Activated T-cell treated with anti-CD3 and anti-CD28 coated beads for 4 hours (primary cell): ENCODE data around the gene KIF17.
"Not testable (repeated sequence)": the region's sequence is repeated elsewhere in the genome, so short reads cannot be mapped to it uniquely, and the experiment has no call there.

Experiments
- DNase-seq: peaks from one replicate; pipeline ENCODE4 v3.0.0-alpha.2; 2020

KIF17 gene

DNA sequence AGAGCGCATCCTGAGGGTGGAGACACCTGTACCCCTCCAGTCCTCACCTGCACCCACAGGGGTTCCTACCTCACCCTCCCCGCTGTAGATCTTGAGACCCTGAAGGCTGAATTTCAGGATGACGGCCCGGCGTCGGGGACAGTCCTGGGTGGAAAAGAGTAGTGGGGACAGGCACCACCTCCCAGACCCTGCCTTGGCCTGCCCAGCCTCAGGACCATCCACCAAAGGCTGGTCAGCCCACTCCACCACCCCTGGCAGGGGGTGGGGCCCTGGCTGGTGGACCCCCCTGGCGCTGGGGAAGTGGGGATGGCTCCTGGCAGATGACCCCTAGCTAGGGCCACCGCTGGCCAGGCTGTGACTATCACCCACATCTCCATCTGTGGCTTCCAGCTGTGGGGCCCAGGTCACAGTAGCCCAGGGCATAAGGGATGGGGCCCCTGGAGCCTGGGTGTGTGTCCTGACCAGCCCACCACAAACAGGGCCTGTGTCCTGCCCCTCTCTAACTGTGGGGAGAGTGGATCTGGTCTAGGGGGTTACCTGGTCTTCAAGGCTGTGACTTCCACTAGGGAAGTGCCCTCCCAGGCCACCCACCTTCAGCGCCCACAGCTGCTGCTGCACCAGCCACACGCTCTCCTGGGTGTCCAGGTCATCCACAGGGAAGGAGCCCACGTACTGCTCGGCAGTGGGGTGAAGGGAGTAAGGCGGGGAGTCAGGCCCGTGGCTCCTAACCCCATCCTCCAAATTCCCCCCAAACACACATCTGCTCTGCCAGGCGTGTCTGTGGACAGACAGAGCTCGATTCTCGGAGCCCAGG, 9.3 kb upstream of the KIF17 start:
- DNase-seq, result no peak

- no peak for DNase-seq
Observed at GRCh38 chr1:20726118-20726911, 8.5 kb upstream of the KIF17 start.

DNA sequence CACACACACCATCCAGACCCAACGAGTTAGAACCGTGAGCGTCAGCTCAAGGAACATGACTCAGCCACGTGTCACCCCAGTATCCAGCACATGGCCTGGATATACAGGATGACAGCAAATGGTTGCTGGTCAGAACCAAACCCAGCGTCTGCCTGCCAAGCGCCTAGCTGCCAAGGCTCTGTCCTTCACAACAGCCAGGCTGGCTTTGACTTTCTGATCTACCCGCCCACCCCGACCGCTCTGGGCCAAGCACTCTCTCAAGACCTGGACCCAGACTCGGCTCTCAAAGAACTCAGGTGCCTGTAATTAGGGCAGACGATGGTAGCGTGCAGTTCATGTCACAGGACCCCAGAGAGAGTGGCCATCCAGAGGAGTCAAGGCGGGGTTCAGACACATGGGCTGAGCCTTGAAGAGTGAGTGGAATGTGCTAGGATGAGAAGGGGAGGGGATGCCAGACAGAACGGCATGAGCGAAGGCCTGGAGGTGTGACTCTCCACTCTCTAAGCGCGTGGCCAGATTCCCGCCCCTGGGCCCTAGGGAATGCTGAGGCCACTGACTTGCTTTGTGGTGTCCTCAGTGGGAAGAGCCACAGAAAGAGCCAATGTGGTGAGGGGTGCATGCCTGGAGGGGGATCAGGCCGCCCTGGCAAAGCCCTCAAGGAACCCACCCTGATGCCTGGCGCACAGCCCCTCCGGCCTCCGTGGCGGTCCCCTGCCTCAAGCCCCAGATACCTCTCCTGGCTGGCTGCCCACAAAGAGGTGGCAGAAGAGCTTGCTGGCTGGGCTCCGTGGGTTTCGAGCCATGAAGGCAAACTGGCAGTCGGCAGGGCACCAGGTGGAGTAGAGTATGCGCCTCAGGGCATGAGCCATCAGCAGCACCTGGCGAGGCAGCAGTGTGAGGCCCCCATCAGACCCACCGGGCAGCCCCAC, 7.6 kb upstream of the KIF17 start:
- no peak for DNase-seq

DNA sequence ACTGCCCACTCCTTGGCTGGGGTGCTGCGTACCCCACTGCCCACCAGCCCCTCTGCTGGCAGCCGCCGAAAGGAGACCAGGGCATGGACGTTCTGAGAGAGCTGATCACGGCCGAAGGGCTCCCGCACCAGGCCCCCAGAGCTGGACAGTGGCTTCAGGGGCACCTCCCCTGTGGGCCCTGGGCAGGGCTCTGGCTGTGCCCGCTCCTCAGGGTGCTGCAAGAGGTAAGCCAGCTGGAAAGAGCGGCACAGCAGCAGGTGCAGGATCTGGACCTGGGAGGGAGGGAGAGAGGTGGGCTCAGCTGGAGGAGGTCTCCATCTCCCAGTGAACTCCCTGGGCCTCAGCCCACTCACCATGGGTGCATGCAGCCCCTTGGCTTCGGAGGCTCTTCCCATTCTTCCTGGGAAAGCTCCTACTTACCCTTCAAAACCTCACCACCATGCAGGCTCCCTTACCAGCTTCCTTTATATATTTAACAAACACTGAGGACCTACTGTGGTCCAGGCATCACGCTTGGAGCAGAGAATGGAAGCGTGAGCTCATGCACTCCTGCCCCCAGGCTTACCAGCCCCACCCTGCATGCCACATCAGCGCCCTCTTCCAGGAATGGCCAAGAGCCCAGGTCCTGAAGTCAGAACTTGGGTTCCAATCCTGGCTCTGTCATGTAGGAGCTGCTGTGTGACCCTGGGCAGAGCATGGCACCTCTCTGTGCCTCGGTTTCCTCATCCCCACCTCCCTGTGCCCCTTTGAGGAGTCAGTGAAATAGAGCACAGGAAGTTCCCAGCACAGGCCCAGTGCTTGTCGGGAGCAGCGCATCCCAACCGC, 6.8 kb upstream of the KIF17 start:
- no peak for DNase-seq

- DNase-seq, result no peak
Observed at GRCh38 chr1:20723537-20724363, 5.9 kb upstream of the KIF17 start.

DNA sequence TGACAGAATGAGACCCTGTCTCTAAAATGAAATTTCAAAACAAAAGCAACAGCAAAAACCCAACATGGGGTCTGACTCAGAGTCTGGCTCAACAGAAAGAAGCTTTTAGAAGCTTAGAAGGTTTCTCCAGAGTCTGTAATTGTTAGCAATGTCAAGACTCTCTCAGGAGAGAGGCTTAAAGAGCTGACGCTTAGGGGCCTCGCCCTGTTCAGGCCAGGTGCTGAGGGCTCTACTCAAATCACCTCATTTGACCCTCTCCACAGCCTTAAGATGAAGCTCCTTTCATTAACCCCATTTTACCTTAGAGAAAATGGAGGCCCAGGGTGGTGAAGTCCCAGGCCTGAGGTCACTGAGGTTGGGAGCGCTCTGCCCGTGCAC, 5.3 kb upstream of the KIF17 start:
- no peak for DNase-seq

- no peak for DNase-seq
Observed at GRCh38 chr1:20721117-20722061, 3.6 kb upstream of the KIF17 start.

DNA sequence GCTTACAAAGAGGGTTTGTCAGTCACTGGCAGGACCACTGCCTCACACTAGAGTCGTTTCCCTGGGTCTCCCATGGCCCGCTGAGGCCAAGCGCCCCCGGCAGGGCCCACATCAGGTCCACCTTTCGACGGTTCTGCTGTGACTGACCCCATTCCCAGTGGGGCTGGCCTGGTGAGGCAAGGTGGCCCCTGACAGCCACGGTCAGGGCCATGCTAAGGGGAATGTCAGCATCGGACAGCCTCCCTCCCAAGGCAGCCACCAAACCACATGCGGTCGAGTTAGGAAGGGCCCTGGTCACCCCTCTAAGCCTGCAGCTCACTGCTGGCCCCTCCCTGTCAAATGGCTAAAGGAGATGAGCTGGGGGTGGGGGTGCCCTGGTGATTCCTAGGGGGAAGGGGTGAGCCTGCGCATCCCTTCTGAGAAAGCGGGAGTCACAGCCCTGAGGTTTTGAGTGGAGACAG, 2.9 kb upstream of the KIF17 start:
- no peak for DNase-seq

DNA sequence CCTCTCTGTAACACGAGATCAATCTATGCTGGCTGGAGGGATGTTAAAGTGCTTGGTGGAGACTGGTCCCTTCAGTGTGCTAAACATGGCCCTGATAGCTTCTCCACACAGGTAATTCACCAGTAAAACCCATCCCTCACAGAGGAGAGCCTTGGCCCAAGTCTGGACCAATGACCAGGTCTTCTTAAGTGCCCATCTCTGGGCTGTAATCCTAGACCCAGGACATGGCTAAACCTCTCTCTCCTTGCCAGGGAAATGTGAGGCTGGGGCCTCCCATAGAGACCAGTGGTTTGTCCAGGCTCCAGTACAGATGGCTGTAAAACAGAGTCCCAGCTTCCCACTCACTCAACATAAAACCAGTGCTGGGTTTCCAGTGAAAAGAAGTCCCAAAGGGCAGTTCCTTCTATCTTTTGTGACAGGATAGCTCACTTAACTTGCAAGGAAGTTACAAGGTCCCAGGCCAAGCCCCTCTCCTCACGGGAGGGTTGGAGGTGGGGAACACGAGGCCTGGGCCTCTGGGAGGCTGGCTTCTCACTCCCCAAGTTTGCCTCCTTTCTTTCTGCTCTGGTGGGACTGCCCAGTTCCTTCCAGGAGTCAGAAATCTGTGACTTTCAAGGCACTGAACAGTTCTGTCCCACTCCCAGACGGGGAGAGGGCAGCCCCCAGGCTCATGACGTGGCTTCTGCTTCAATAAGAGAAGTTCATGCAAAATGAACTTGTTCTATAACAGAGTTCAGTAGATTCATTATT, 2.2 kb upstream of the KIF17 start:
- DNase-seq, result no peak

DNA sequence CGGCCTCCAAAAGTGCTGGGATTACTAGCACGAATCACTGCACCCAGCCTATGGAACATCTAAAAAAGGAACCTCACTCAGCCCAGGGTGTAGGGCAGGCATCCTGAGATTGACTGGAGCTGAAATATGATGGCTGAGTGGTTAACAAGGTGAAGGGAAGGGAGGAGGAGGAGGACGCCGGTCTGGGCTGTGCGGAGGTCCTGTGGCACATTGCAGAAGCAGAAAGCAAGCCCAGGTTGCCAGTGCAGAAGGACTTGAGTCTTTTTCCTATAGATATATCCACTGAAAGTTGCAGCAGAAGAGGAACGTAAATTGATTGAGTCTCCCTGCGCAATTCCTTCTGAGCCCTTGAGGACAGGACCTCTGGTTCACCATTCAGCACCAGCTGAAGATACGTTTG, 1.5 kb upstream of the KIF17 start:
- DNase-seq, result no peak

DNA sequence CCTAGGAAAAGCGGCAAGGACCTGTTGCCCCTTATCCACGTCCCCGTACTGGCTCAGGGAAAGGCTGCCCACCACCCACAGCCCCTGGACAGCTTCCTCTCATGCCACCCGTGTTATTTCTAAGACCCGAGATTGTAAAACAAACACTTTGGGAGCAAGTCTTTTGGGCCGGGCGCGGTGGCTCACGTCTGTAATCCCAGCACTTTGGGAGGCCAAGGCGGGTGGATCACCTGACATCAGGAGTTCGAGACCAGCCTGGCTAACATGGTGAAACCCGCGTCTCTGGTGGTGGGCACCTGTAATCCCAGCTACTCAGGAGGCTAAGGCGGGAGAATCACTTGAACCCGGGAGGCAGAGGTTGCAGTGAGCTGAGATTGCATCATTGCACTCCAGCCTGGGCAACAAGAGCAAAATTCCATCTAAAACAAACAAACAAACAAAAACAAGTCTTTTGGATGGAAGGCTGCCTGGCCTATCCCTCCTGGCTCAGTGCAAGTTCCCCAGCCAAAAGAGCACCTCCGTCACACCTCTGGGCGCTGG, 606 bp upstream of the KIF17 start:
- DNase-seq, result not testable (repeated sequence)

DNA sequence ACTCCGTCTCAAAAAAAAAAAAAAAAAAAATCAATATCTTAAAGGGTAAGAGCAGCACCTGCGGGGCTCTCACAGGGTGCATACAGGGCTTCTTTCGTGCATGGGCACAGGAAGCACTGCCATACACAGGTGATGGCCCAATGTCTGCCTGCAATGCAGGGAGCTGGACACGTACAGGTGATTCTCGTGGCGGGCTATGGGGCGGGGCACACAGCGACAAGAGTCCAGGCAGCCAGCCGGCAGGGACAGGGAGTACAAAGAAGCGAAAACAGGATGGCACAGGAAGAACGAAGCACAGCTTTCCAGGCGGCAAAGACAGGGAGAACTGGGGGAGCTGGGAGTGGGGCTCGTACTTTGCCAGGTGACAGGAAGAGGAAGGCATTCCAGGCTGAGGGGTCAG, 1.6 kb downstream of the KIF17 start:
- no peak for DNase-seq

- DNase-seq, result no peak
Observed at GRCh38 chr1:20715406-20715805, 2.4 kb downstream of the KIF17 start.

DNA sequence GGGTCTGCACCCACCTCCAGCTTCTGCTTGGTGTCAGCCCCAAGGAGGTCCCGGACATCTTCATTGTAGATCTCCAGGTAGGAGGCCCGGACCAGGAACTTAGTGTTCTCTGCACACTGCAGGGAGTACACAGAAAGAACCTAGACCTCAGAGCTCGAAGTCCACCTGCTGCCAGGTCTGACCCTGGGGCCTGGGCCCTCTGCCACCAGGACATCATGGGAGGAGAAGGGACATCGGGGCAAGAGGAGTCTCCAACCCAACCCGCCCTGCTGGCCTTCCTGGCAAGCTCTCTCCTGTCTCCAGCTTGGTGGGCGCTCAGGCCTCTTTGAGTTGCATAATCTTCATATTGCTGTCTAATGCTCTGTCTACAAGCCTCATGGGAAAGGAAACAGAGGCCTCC, 4.4 kb downstream of the KIF17 start:
- DNase-seq, result no peak

DNA sequence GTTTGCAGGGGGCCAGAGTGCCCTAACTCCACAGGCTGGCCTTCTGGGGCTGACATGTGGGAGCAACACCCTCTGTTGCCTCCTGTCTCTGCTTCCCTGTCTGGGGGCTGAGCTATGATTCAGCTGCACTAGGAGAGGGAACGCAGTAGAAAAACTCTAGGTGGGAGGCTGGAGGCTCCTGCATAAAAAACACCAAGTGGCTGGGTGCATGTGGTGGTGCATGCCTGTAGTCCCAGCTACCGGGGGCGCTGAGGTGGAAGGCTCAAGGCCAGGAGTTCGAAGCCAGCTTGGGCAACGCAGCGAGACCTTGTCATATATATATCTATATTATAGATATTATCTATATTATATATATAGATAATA, 5.6 kb downstream of the KIF17 start:
- no peak for DNase-seq

GRCh38 chr1:20711285-20712214, 6.3 kb downstream of the KIF17 start:
- DNase-seq, result no peak

- no peak for DNase-seq
Observed at GRCh38 chr1:20710469-20711284, 7.1 kb downstream of the KIF17 start.
